Mesenchymal stem cell (in vitro differentiated cells and primary cell): ENCODE results near the gene ZNF362.
A peak's percentile ranks its signal among the peaks of the same experiment; 100 is the strongest.

Experiments
- DNase-seq: peaks from one replicate; pipeline ENCODE4 v3.0.0-alpha.2; 2013
- H2AFZ ChIP-seq: one replicate; pipeline ENCODE4 v1.6.1; 2013; ENCODE audit warnings: low read depth, mild to moderate bottlenecking, control low read depth, inconsistent platforms, low read length, moderate library complexity
- H2AK5ac ChIP-seq: 2 replicates; pipeline ENCODE4 v1.6.1; 2013; ENCODE audit warnings: low read length, moderate library complexity, mild to moderate bottlenecking, inconsistent platforms; ENCODE audit not compliant: severe bottlenecking
- H2BK120ac ChIP-seq: one replicate; pipeline ENCODE4 v1.6.1; 2013; ENCODE audit warnings: low read depth, mild to moderate bottlenecking, inconsistent platforms, low read length, moderate library complexity
- H2BK12ac ChIP-seq, 2 experiments: one replicate each; pipeline ENCODE4 v1.6.1; 2013; ENCODE audit warnings: inconsistent platforms in 2 of 2, low read length in 2 of 2, mild to moderate bottlenecking in 2 of 2, moderate library complexity in 2 of 2, control low read depth in 1 of 2
- H2BK15ac ChIP-seq: one replicate; pipeline ENCODE4 v1.6.1; 2013; ENCODE audit warnings: mild to moderate bottlenecking, low read depth, inconsistent platforms; ENCODE audit not compliant: poor library complexity, severe bottlenecking
- H2BK5ac ChIP-seq: 2 replicates; pipeline ENCODE4 v1.6.1; 2013; ENCODE audit warnings: low read depth, mild to moderate bottlenecking, low read length, control low read depth, inconsistent platforms; ENCODE audit not compliant: poor library complexity, severe bottlenecking
- H3K14ac ChIP-seq, 2 experiments: one replicate each; pipeline ENCODE4 v1.6.1; 2013; ENCODE audit warnings: inconsistent platforms in 2 of 2, low read length in 2 of 2, control low read depth in 1 of 2, mild to moderate bottlenecking in 1 of 2, moderate library complexity in 1 of 2
- H3K18ac ChIP-seq, 2 experiments: one replicate each; pipeline ENCODE4 v1.6.1; 2013; ENCODE audit warnings: inconsistent platforms in 2 of 2, low read length in 2 of 2, control low read depth in 1 of 2, low read depth in 1 of 2, mild to moderate bottlenecking in 1 of 2
- H3K23ac ChIP-seq, 2 experiments: one replicate each; pipeline ENCODE4 v1.6.1; 2013; ENCODE audit warnings: inconsistent platforms in 2 of 2, low read length in 2 of 2, mild to moderate bottlenecking in 2 of 2, moderate library complexity in 2 of 2, control low read depth in 1 of 2
- H3K27ac ChIP-seq: 2 replicates; pipeline ENCODE4 v1.5.1; 2013; ENCODE audit warnings: mild to moderate bottlenecking, moderate library complexity, low read length, control low read depth, inconsistent platforms; ENCODE audit not compliant: poor library complexity, severe bottlenecking
- H3K27me3 ChIP-seq, 2 experiments: 2 replicates each; pipeline versions ENCODE4 v1.6.1 to v1.7.0; 2013; ENCODE audit warnings: low read length in 2 of 2, mild to moderate bottlenecking in 2 of 2, moderate library complexity in 2 of 2, control low read depth in 1 of 2, inconsistent platforms in 1 of 2; ENCODE audit not compliant: control insufficient read depth in 1 of 2, insufficient read depth in 1 of 2
- H3K36me3 ChIP-seq, 2 experiments: 2 replicates each; pipeline versions ENCODE4 v1.6.1 to v1.7.0; 2013; ENCODE audit warnings: low read length in 2 of 2, control low read depth in 1 of 2, inconsistent platforms in 1 of 2, low read depth in 1 of 2, mild to moderate bottlenecking in 1 of 2; ENCODE audit not compliant: insufficient read depth in 2 of 2, control insufficient read depth in 1 of 2
- H3K4ac ChIP-seq, 2 experiments: one replicate each; pipeline ENCODE4 v1.6.1; 2013; ENCODE audit warnings: inconsistent platforms in 2 of 2, low read length in 2 of 2, mild to moderate bottlenecking in 2 of 2, moderate library complexity in 2 of 2, control low read depth in 1 of 2, low read depth in 1 of 2
- H3K4me1 ChIP-seq: 2 replicates; pipeline ENCODE4 v1.6.1; 2013; ENCODE audit warnings: low read depth, low read length, control low read depth; ENCODE audit not compliant: control insufficient read depth, insufficient read depth
- H3K4me2 ChIP-seq: 2 replicates; pipeline ENCODE4 v1.6.1; 2013; ENCODE audit warnings: low read length, mild to moderate bottlenecking, inconsistent platforms; ENCODE audit not compliant: poor library complexity, severe bottlenecking
- H3K4me3 ChIP-seq, 2 experiments: 2 replicates each; pipeline versions ENCODE4 v1.5.1 to v1.7.0; 2013; ENCODE audit warnings: low read length in 2 of 2, mild to moderate bottlenecking in 2 of 2, control low read depth in 1 of 2, low read depth in 1 of 2; ENCODE audit not compliant: insufficient read depth in 1 of 2
- H3K79me1 ChIP-seq: replicated peaks from 2 replicates; pipeline ENCODE4 v1.6.1; 2013; ENCODE audit warnings: mild to moderate bottlenecking, control low read depth, low read length, inconsistent platforms; ENCODE audit not compliant: poor library complexity, severe bottlenecking
- H3K9ac ChIP-seq: 2 replicates; pipeline ENCODE4 v1.7.0; 2013; ENCODE audit warnings: mild to moderate bottlenecking, low read length, moderate library complexity
- H3K9me3 ChIP-seq: 2 replicates; pipeline ENCODE4 v1.7.0; 2013; ENCODE audit warnings: mild to moderate bottlenecking, low read length; ENCODE audit not compliant: control insufficient read depth
- H4K8ac ChIP-seq: one replicate; pipeline ENCODE4 v1.6.1; 2013; ENCODE audit warnings: inconsistent platforms, mild to moderate bottlenecking, low read length, moderate library complexity
- H4K91ac ChIP-seq: one replicate; pipeline ENCODE4 v1.6.1; 2013; ENCODE audit warnings: mild to moderate bottlenecking, low read length, inconsistent platforms
- WGBS: methylation state at CpG from one replicate; pipeline ENCODE4 v1.1.7; 2013; ENCODE audit warnings: mixed read lengths; 5-methylcytosine and 5-hydroxymethylcytosine counted together

The ZNF362 gene

GRCh38 chr1:33295023-33295422, 38.7 kb downstream of the ZNF362 start:
- no peak overlapping the region for H2BK5ac ChIP-seq
- H3K18ac ChIP-seq, result no peak overlapping the region
- H2BK120ac ChIP-seq, result no peak overlapping the region
- H2AK5ac ChIP-seq, result no peak overlapping the region
- H3K36me3 ChIP-seq, result peaks cover 37 to 62% of the 10 kb centered on the region in 2 experiments
- H3K4ac ChIP-seq, result no peak overlapping the region
- H3K79me1 ChIP-seq, result peaks cover 19% of the 10 kb centered on the region
- H3K27me3 ChIP-seq, result no peaks in the 10 kb centered on the region
- no peak overlapping the region for H3K23ac ChIP-seq
- H2AFZ ChIP-seq, result no peak overlapping the region
- H3K9ac ChIP-seq, result no peak overlapping the region
- no peak for DNase-seq
- no peak overlapping the region for H2BK15ac ChIP-seq
- H3K27ac ChIP-seq, result no peak overlapping the region
- no peak overlapping the region for H3K4me3 ChIP-seq
- H4K91ac ChIP-seq, result no peak overlapping the region
- no peak overlapping the region for H4K8ac ChIP-seq
- no peak overlapping the region for H3K14ac ChIP-seq
- H3K4me1 ChIP-seq, result peaks cover 6% of the 10 kb centered on the region
- no peak overlapping the region for H2BK12ac ChIP-seq
- 85% methylated on average over 14 of the region's 15 CpGs for WGBS
- no peak overlapping the region for H3K4me2 ChIP-seq
- H3K9me3 ChIP-seq, result no peaks in the 10 kb centered on the region

GRCh38 chr1:33295450-33296081, 39.3 kb downstream of the ZNF362 start:
- Histone ChIP-seq H3K79me1 (peaks cover 19% of the 10 kb centered on the region), H3K27ac (no peak overlapping the region), H4K8ac (no peak overlapping the region), H3K4ac (no peak overlapping the region), H2BK12ac (no peak overlapping the region), H2BK120ac (no peak overlapping the region), H4K91ac (no peak overlapping the region), H3K14ac (no peak overlapping the region), H3K9me3 (no peaks in the 10 kb centered on the region), H3K36me3 (peaks cover 36 to 63% of the 10 kb centered on the region in 2 experiments), H3K23ac (no peak overlapping the region), H2AK5ac (no peak overlapping the region), H3K4me2 (no peak overlapping the region), H3K4me1 (peaks cover 7% of the 10 kb centered on the region), H3K4me3 (no peak overlapping the region), H2AFZ (no peak overlapping the region), H3K27me3 (no peaks in the 10 kb centered on the region), H2BK15ac (no peak overlapping the region), H3K9ac (peak overlapping the region; percentile 56), H3K18ac (no peak overlapping the region), H2BK5ac (no peak overlapping the region)
- WGBS, result 42% methylated on average over 12 of the region's 12 CpGs
- DNase-seq, result peak; percentile 85

GRCh38 chr1:33296082-33296458, 39.8 kb downstream of the ZNF362 start:
- no peak overlapping the region for H3K27ac ChIP-seq
- no peak overlapping the region for H3K14ac ChIP-seq
- H3K9me3 ChIP-seq, result no peaks in the 10 kb centered on the region
- peaks cover 20% of the 10 kb centered on the region for H3K79me1 ChIP-seq
- no peak overlapping the region for H2BK15ac ChIP-seq
- no peak overlapping the region for H3K23ac ChIP-seq
- no peaks in the 10 kb centered on the region for H3K27me3 ChIP-seq
- no peak overlapping the region for H2BK12ac ChIP-seq
- no peak overlapping the region for H2AFZ ChIP-seq
- H3K36me3 ChIP-seq, result peaks cover 36 to 66% of the 10 kb centered on the region in 2 experiments
- H3K9ac ChIP-seq, result peak overlapping the region; percentile 56
- H4K91ac ChIP-seq, result no peak overlapping the region
- H3K4me1 ChIP-seq, result peaks cover 11% of the 10 kb centered on the region
- no peak overlapping the region for H2BK5ac ChIP-seq
- H3K4me3 ChIP-seq, result no peak overlapping the region
- H4K8ac ChIP-seq, result no peak overlapping the region
- WGBS, result 94% methylated on average over 9 of the region's 9 CpGs
- no peak overlapping the region for H2BK120ac ChIP-seq
- no peak overlapping the region for H3K4ac ChIP-seq
- no peak overlapping the region for H3K4me2 ChIP-seq
- no peak overlapping the region for H2AK5ac ChIP-seq
- H3K18ac ChIP-seq, result no peak overlapping the region
- DNase-seq, result no peak

DNA sequence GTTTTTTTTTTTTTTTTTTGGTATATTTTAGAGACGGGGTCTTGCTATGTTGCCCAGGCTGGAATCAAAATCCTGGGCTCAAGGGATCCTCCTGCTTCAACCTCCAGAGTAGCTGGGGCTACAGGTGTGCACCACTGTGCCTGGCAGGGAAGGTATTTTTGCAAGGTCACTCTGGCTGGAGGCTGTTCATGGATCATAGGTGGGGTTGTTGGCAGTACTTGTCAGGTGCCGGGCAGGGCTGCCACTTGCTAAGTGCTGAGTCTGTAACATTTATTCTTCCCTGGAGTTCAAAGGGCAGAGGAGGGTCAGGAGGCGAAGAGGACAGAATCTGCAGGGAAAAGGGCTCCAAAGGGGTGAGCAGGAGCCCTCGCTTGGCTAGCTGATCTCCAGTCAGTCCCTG, 40.5 kb downstream of the ZNF362 start:
- H2AFZ ChIP-seq, result no peak overlapping the region
- peaks cover 14% of the 10 kb centered on the region for H3K4me1 ChIP-seq
- no peaks in the 10 kb centered on the region for H3K9me3 ChIP-seq
- no peaks in the 10 kb centered on the region for H3K27me3 ChIP-seq
- H3K36me3 ChIP-seq, result peaks cover 36 to 69% of the 10 kb centered on the region in 2 experiments
- H3K4me3 ChIP-seq, result no peak overlapping the region
- H2BK5ac ChIP-seq, result no peak overlapping the region
- no peak overlapping the region for H2BK12ac ChIP-seq
- no peak overlapping the region for H2BK120ac ChIP-seq
- H3K27ac ChIP-seq, result no peak overlapping the region
- H4K91ac ChIP-seq, result no peak overlapping the region
- H3K14ac ChIP-seq, result no peak overlapping the region
- H3K79me1 ChIP-seq, result peaks cover 21% of the 10 kb centered on the region
- H3K18ac ChIP-seq, result no peak overlapping the region
- no peak overlapping the region for H2BK15ac ChIP-seq
- no peak overlapping the region for H2AK5ac ChIP-seq
- no peak overlapping the region for H3K4me2 ChIP-seq
- no peak for DNase-seq
- WGBS, result 86% methylated on average over 4 of the region's 4 CpGs
- no peak overlapping the region for H3K9ac ChIP-seq
- H3K23ac ChIP-seq, result no peak overlapping the region
- H3K4ac ChIP-seq, result no peak overlapping the region
- H4K8ac ChIP-seq, result no peak overlapping the region
